HepG2 (cell line): ENCODE measurements around the gene LRRC51. TPM values are rescaled to one million over a fixed set of nuclear protein-coding genes. Genes with fewer than 3 reads are reported as not detected.

Source experiments
- CBFB ChIP-seq: sonication (generic); formaldehyde crosslinking; IDR thresholded peaks from 2 replicates; pipeline ENCODE4 v1.4.0; 2020; ENCODE audit warnings: missing genetic modification reagents
- HDAC6 ChIP-seq: fragments of 200-600 bp; sonication (generic); IDR thresholded peaks from 2 replicates; pipeline ENCODE4 v1.7.0; 2017; ENCODE audit warnings: mild to moderate bottlenecking, antibody characterized with exemption, low read length, low read depth
- HNRNPLL ChIP-seq: fragments of 200-400 bp; formaldehyde crosslinking; IDR thresholded peaks from 2 replicates; pipeline ENCODE4 v1.6.1; 2017; ENCODE audit warnings: mild to moderate bottlenecking, low read depth, low read length; ENCODE audit not compliant: poor library complexity, severe bottlenecking
- REXO4 ChIP-seq: sonication (generic); formaldehyde crosslinking; IDR thresholded peaks from 2 replicates; pipeline ENCODE4 v1.8.0; 2022; ENCODE audit warnings: missing genetic modification reagents, mild to moderate bottlenecking, borderline replicate concordance
- THRA ChIP-seq: sonication (generic); formaldehyde crosslinking; IDR thresholded peaks from 2 replicates; pipeline ENCODE4 v1.4.0; 2020; ENCODE audit warnings: missing genetic modification reagents, borderline replicate concordance
- ZBTB26 ChIP-seq: IDR thresholded peaks from 2 replicates; pipeline ENCODE4 v1.6.1; 2016; ENCODE audit warnings: missing compliant biosample characterization, missing genetic modification reagents, borderline replicate concordance
- ZNF782 ChIP-seq: sonication (generic); formaldehyde crosslinking; IDR thresholded peaks from 2 replicates; pipeline ENCODE4 v1.4.0; 2020; ENCODE audit warnings: missing genetic modification reagents, mild to moderate bottlenecking, borderline replicate concordance
- polyA plus RNA-seq, 8 experiments: library from polyadenylated mRNA; depleted of rRNA in 3 of 8; stranded (reverse) in 7 of 8; unstranded in 1 of 8; fragments of >200 nt; fragmentation: Illumina TruSeq in 4 of 8; extraction: Trizol in 4 of 8; gene quantifications; 2 replicates each; pipeline versions ENCODE4 v1.2.1 to v1.2.3, GENCODE V29; 2011 to 2016; ENCODE audit warnings: low read depth in 4 of 8, missing spikeins in 1 of 8, mixed read lengths in 1 of 8; ENCODE audit not compliant: insufficient read depth in 1 of 8
- total RNA-seq, 5 experiments: library from RNA; depleted of rRNA; stranded (reverse); fragments of >200 nt; fragmentation: Illumina TruSeq; extraction: Trizol; gene quantifications; 2 replicates each; pipeline ENCODE4 v1.2.3, GENCODE V29; 2016; ENCODE audit warnings: low read depth in 1 of 5
- TF ChIP-seq, protein P1 (sequence below): sonication (generic); formaldehyde crosslinking; conservative IDR thresholded peaks from 2 replicates; pipeline ENCODE4 v1.8.0; 2022; ENCODE audit warnings: missing genetic modification reagents

The LRRC51 gene
- total and polyA plus RNA-seq, 2 of the 13 experiments (the other 11 are each of a cell fraction or from before 2014, with no cell fraction given), result 5.3 to 6.0 TPM

DNA sequence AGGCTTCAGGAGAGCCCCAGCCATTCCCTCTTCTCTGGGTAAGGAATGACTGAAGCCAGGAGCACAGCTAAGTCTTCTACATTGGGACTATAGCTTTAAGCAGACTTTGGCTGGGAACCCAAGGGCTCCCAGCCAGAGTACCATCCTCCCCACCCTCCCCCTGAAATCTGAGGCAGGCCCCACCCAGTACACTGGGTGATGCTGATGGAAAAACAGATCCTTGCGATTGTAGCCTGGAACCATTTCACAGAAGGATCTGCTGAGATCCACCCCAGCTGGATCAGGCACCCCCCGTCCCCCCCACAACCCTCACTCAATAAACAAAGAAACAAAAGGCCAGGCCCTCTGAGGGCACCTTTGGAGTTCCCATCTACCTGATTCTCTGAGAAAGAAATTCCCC is 42.2 kb upstream of the LRRC51 start (continued):
- TF ChIP-seq THRA (CRISPR knock-in tag) (no peak), ZNF782 (CRISPR knock-in tag) (no peak), REXO4 (CRISPR knock-in tag) (no peak), CBFB (CRISPR knock-in tag) (no peak), HDAC6 (no peak), HNRNPLL (no peak), ZBTB26 (CRISPR knock-in tag) (no peak)
- TF ChIP-seq, protein P1, sequence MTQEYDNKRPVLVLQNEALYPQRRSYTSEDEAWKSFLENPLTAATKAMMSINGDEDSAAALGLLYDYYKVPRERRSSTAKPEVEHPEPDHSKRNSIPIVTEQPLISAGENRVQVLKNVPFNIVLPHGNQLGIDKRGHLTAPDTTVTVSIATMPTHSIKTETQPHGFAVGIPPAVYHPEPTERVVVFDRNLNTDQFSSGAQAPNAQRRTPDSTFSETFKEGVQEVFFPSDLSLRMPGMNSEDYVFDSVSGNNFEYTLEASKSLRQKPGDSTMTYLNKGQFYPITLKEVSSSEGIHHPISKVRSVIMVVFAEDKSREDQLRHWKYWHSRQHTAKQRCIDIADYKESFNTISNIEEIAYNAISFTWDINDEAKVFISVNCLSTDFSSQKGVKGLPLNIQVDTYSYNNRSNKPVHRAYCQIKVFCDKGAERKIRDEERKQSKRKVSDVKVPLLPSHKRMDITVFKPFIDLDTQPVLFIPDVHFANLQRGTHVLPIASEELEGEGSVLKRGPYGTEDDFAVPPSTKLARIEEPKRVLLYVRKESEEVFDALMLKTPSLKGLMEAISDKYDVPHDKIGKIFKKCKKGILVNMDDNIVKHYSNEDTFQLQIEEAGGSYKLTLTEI (CRISPR knock-in tag), result no peak
